ENCODE results near the gene LRRTM2.

LRRTM2 gene

GRCh38 chr5:138909734-138910133, 34.6 kb upstream of the LRRTM2 start:
- no peaks in the 10 kb centered on the region for H3K9me3 ChIP-seq (ENCODE audit: control insufficient read depth, low read length)
- H3K4me1 ChIP-seq (ENCODE audit: control insufficient read depth, insufficient read depth, low read length, poor library complexity, severe bottlenecking): peaks cover 45% of the 10 kb centered on the region
- 86 to 95% methylated on average over 1 to 2 of the region's 2 CpGs for WGBS, 2 experiments (ENCODE audit: insufficient coverage in 2 of 2)
- H3K4me3 ChIP-seq (ENCODE audit: extremely low read depth, insufficient read depth, low read length, poor library complexity, severe bottlenecking): no peak overlapping the region
- H3K27ac ChIP-seq (ENCODE audit: low read depth, low read length, severe bottlenecking): no peak overlapping the region
- H3K36me3 ChIP-seq (ENCODE audit: control insufficient read depth, insufficient read depth, low read length): peaks cover 71% of the 10 kb centered on the region

GRCh38 chr5:138905541-138905940, 30.4 kb upstream of the LRRTM2 start:
- WGBS, 2 experiments (ENCODE audit: insufficient coverage in 2 of 2): 86 to 100% methylated on average over 1 of the region's 1 CpG
- Histone ChIP-seq H3K4me1 (ENCODE audit: control insufficient read depth, insufficient read depth, low read length, poor library complexity, severe bottlenecking) (peaks cover 64% of the 10 kb centered on the region), H3K27ac (ENCODE audit: low read depth, low read length, severe bottlenecking) (peak overlapping the region; percentile 52), H3K36me3 (ENCODE audit: control insufficient read depth, insufficient read depth, low read length) (peaks cover 65% of the 10 kb centered on the region), H3K9me3 (ENCODE audit: control insufficient read depth, low read length) (no peaks in the 10 kb centered on the region), H3K4me3 (ENCODE audit: extremely low read depth, insufficient read depth, low read length, poor library complexity, severe bottlenecking) (no peak overlapping the region)

- Histone ChIP-seq H3K9me3 (ENCODE audit: control insufficient read depth, low read length) (no peaks in the 10 kb centered on the region), H3K27ac (ENCODE audit: low read depth, low read length, severe bottlenecking) (peak overlapping the region; percentile 30), H3K4me3 (ENCODE audit: extremely low read depth, insufficient read depth, low read length, poor library complexity, severe bottlenecking) (no peak overlapping the region), H3K4me1 (ENCODE audit: control insufficient read depth, insufficient read depth, low read length, poor library complexity, severe bottlenecking) (peaks cover 67% of the 10 kb centered on the region), H3K36me3 (ENCODE audit: control insufficient read depth, insufficient read depth, low read length) (peaks cover 51% of the 10 kb centered on the region)
- WGBS, 2 experiments (ENCODE audit: insufficient coverage in 2 of 2): 96 to 97% methylated on average over 5 to 6 of the region's 10 CpGs
Observed at GRCh38 chr5:138903130-138903775, 28.1 kb upstream of the LRRTM2 start.

GRCh38 chr5:138901716-138902115, 26.6 kb upstream of the LRRTM2 start:
- peaks cover 48% of the 10 kb centered on the region for H3K36me3 ChIP-seq (ENCODE audit: control insufficient read depth, insufficient read depth, low read length)
- 100% methylated on average over 1 to 2 of the region's 2 CpGs for WGBS, 2 experiments (ENCODE audit: insufficient coverage in 2 of 2)

GRCh38 chr5:138900281-138900965, 25.3 kb upstream of the LRRTM2 start:
- H3K27ac ChIP-seq (ENCODE audit: low read depth, low read length, severe bottlenecking): peak overlapping the region; percentile 86
- H3K4me1 ChIP-seq (ENCODE audit: control insufficient read depth, insufficient read depth, low read length, poor library complexity, severe bottlenecking): peaks cover 51% of the 10 kb centered on the region
- no peaks in the 10 kb centered on the region for H3K9me3 ChIP-seq (ENCODE audit: control insufficient read depth, low read length)
- peaks cover 45% of the 10 kb centered on the region for H3K36me3 ChIP-seq (ENCODE audit: control insufficient read depth, insufficient read depth, low read length)
- no peak overlapping the region for H3K4me3 ChIP-seq (ENCODE audit: extremely low read depth, insufficient read depth, low read length, poor library complexity, severe bottlenecking)
- 70 to 83% methylated on average over 1 to 2 of the region's 6 CpGs for WGBS, 2 experiments (ENCODE audit: insufficient coverage in 2 of 2)

More at GRCh38 chr5:138901716-138902115, 26.6 kb upstream of the LRRTM2 start:
- H3K9me3 ChIP-seq (ENCODE audit: control insufficient read depth, low read length): no peaks in the 10 kb centered on the region
- H3K4me3 ChIP-seq (ENCODE audit: extremely low read depth, insufficient read depth, low read length, poor library complexity, severe bottlenecking): no peak overlapping the region
- H3K4me1 ChIP-seq (ENCODE audit: control insufficient read depth, insufficient read depth, low read length, poor library complexity, severe bottlenecking): peaks cover 61% of the 10 kb centered on the region
- H3K27ac ChIP-seq (ENCODE audit: low read depth, low read length, severe bottlenecking): peak overlapping the region; percentile 30

GRCh38 chr5:138898742-138899141, 23.6 kb upstream of the LRRTM2 start:
- Histone ChIP-seq H3K4me3 (ENCODE audit: extremely low read depth, insufficient read depth, low read length, poor library complexity, severe bottlenecking) (no peak overlapping the region), H3K9me3 (ENCODE audit: control insufficient read depth, low read length) (no peaks in the 10 kb centered on the region), H3K27ac (ENCODE audit: low read depth, low read length, severe bottlenecking) (no peak overlapping the region), H3K4me1 (ENCODE audit: control insufficient read depth, insufficient read depth, low read length, poor library complexity, severe bottlenecking) (peaks cover 43% of the 10 kb centered on the region), H3K36me3 (ENCODE audit: control insufficient read depth, insufficient read depth, low read length) (peaks cover 42% of the 10 kb centered on the region)
- 100% methylated on average over 1 of the region's 2 CpGs for WGBS, 2 experiments (ENCODE audit: insufficient coverage in 2 of 2)

- H3K36me3 ChIP-seq (ENCODE audit: control insufficient read depth, insufficient read depth, low read length): peaks cover 44% of the 10 kb centered on the region
Observed at GRCh38 chr5:138898299-138898698, 23.2 kb upstream of the LRRTM2 start.

GRCh38 chr5:138895918-138896317, 20.8 kb upstream of the LRRTM2 start:
- WGBS, 2 experiments (ENCODE audit: insufficient coverage in 2 of 2): no CpG with 5 or more reads among the region's 1 CpG
- Histone ChIP-seq H3K36me3 (ENCODE audit: control insufficient read depth, insufficient read depth, low read length) (peaks cover 47% of the 10 kb centered on the region), H3K27ac (ENCODE audit: low read depth, low read length, severe bottlenecking) (no peak overlapping the region), H3K9me3 (ENCODE audit: control insufficient read depth, low read length) (no peaks in the 10 kb centered on the region), H3K4me3 (ENCODE audit: extremely low read depth, insufficient read depth, low read length, poor library complexity, severe bottlenecking) (no peak overlapping the region), H3K4me1 (ENCODE audit: control insufficient read depth, insufficient read depth, low read length, poor library complexity, severe bottlenecking) (peaks cover 21% of the 10 kb centered on the region)

More at GRCh38 chr5:138898299-138898698, 23.2 kb upstream of the LRRTM2 start:
- no peak overlapping the region for H3K4me3 ChIP-seq (ENCODE audit: extremely low read depth, insufficient read depth, low read length, poor library complexity, severe bottlenecking)
- no peaks in the 10 kb centered on the region for H3K9me3 ChIP-seq (ENCODE audit: control insufficient read depth, low read length)
- WGBS, 2 experiments (ENCODE audit: insufficient coverage in 2 of 2): 80% methylated on average over 1 of the region's 1 CpG; no CpG with 5 or more reads in 1 of the 2 experiments
- peaks cover 39% of the 10 kb centered on the region for H3K4me1 ChIP-seq (ENCODE audit: control insufficient read depth, insufficient read depth, low read length, poor library complexity, severe bottlenecking)
- no peak overlapping the region for H3K27ac ChIP-seq (ENCODE audit: low read depth, low read length, severe bottlenecking)

- no peak overlapping the region for H3K27ac ChIP-seq (ENCODE audit: low read depth, low read length, severe bottlenecking)
- no peak overlapping the region for H3K4me3 ChIP-seq (ENCODE audit: extremely low read depth, insufficient read depth, low read length, poor library complexity, severe bottlenecking)
- H3K36me3 ChIP-seq (ENCODE audit: control insufficient read depth, insufficient read depth, low read length): peaks cover 74% of the 10 kb centered on the region
- no peaks in the 10 kb centered on the region for H3K4me1 ChIP-seq (ENCODE audit: control insufficient read depth, insufficient read depth, low read length, poor library complexity, severe bottlenecking)
- H3K9me3 ChIP-seq (ENCODE audit: control insufficient read depth, low read length): peaks cover 23% of the 10 kb centered on the region
Observed at GRCh38 chr5:138890644-138891043, 15.5 kb upstream of the LRRTM2 start.

GRCh38 chr5:138889994-138890393, 14.9 kb upstream of the LRRTM2 start:
- Histone ChIP-seq H3K4me1 (ENCODE audit: control insufficient read depth, insufficient read depth, low read length, poor library complexity, severe bottlenecking) (no peaks in the 10 kb centered on the region), H3K9me3 (ENCODE audit: control insufficient read depth, low read length) (peaks cover 23% of the 10 kb centered on the region), H3K36me3 (ENCODE audit: control insufficient read depth, insufficient read depth, low read length) (peaks cover 75% of the 10 kb centered on the region), H3K4me3 (ENCODE audit: extremely low read depth, insufficient read depth, low read length, poor library complexity, severe bottlenecking) (no peak overlapping the region), H3K27ac (ENCODE audit: low read depth, low read length, severe bottlenecking) (no peak overlapping the region)

GRCh38 chr5:138884554-138884953, 9.4 kb upstream of the LRRTM2 start:
- Histone ChIP-seq H3K4me3 (ENCODE audit: extremely low read depth, insufficient read depth, low read length, poor library complexity, severe bottlenecking) (no peak overlapping the region), H3K36me3 (ENCODE audit: control insufficient read depth, insufficient read depth, low read length) (peaks cover 57% of the 10 kb centered on the region), H3K27ac (ENCODE audit: low read depth, low read length, severe bottlenecking) (no peak overlapping the region), H3K9me3 (ENCODE audit: control insufficient read depth, low read length) (peaks cover 13% of the 10 kb centered on the region), H3K4me1 (ENCODE audit: control insufficient read depth, insufficient read depth, low read length, poor library complexity, severe bottlenecking) (no peaks in the 10 kb centered on the region)

All from mesodermal cell (in vitro differentiated cells).